ENCODE results near the gene IL2RA.

GRCh38 chr10:6020826-6021225 is 41.3 kb downstream of the IL2RA start:
- TF ChIP-seq POLR2AphosphoS5 (IDR thresholded peaks at IDR 0.05), result no peak
- no peak for TF ChIP-seq CTCF (IDR thresholded peaks at IDR 0.05 in 8 of 11, conservative IDR thresholded peaks at IDR 0.05 in 3 of 11)
- TF ChIP-seq POLR2A (IDR thresholded peaks at IDR 0.05), result no peak

All from spleen (tissue), 7 donors.